IMR-90 (cell line): ENCODE measurements around the gene KIR3DL3. TPM values are rescaled to one million over a fixed set of nuclear protein-coding genes. Genes with fewer than 3 reads are reported as not detected.
"Not testable (repeated sequence)": the region's sequence is repeated elsewhere in the genome, so short reads cannot be mapped to it uniquely, and the experiment has no call there.

Experiments
- ATAC-seq: fragments of 200-7000 bp; cut with Tn5 transposase; 2 replicates; pipeline ENCODE4 v1.9.1; 2020; ENCODE audit warnings: low read depth, mild to moderate bottlenecking, moderate library complexity
- BruUV-seq: library from RNA; stranded (reverse); fragments of 400-500 nt; replicated peaks from 2 replicates; lab custom pipeline; 2021; lab: Mats Ljungman, UMichigan
- CTCF ChIA-PET: fragments of 300-600 bp; formaldehyde crosslinking; extraction: SDS; loops from one replicate; lab custom pipeline; 2021; ENCODE audit warnings: antibody characterized with exemption; lab: Yijun Ruan, JAX
- POLR2A ChIA-PET: fragments of 300-600 bp; sonication (Branson Sonifier 250); formaldehyde crosslinking; loops from one replicate; lab custom pipeline; 2022; ENCODE audit warnings: antibody characterized with exemption; ENCODE audit not compliant: unreplicated experiment; lab: Charles Lee
- DNase-seq: peaks from one replicate; pipeline ENCODE4 v3.0.0; 2013
- H2AFZ ChIP-seq: replicated peaks from 2 replicates; pipeline ENCODE3; 2013; ENCODE audit warnings: low read length, mild to moderate bottlenecking; ENCODE audit not compliant: poor library complexity
- H2AK5ac ChIP-seq: 2 replicates; pipeline ENCODE4 v1.6.1; 2013; ENCODE audit warnings: low read depth, low read length, inconsistent platforms
- H2AK9ac ChIP-seq: replicated peaks from 2 replicates; pipeline ENCODE3; 2013; ENCODE audit warnings: mild to moderate bottlenecking, low read depth, low read length, moderate library complexity; ENCODE audit not compliant: poor library complexity
- H2BK120ac ChIP-seq: 2 replicates; pipeline ENCODE4 v1.6.1; 2013; ENCODE audit warnings: low read depth, low read length, inconsistent platforms
- H2BK15ac ChIP-seq: 3 replicates; pipeline ENCODE4 v1.6.1; 2013; ENCODE audit warnings: low read depth, low read length, inconsistent platforms
- H2BK20ac ChIP-seq: 2 replicates; pipeline ENCODE4 v1.6.1; 2013; ENCODE audit warnings: low read depth, mild to moderate bottlenecking, inconsistent platforms, low read length, moderate library complexity
- H2BK5ac ChIP-seq: 2 replicates; pipeline ENCODE4 v1.6.1; 2013; ENCODE audit warnings: mild to moderate bottlenecking, low read depth, low read length, inconsistent platforms; ENCODE audit not compliant: poor library complexity, severe bottlenecking
- H3K14ac ChIP-seq: replicated peaks from 2 replicates; pipeline ENCODE4 v1.6.1; 2013; ENCODE audit warnings: low read depth, low read length, inconsistent platforms
- H3K18ac ChIP-seq: 2 replicates; pipeline ENCODE4 v1.6.1; 2013; ENCODE audit warnings: low read depth, low read length, control low read depth
- H3K23ac ChIP-seq: 2 replicates; pipeline ENCODE4 v1.6.1; 2013; ENCODE audit warnings: low read depth, low read length, inconsistent platforms
- H3K27ac ChIP-seq: 2 replicates; pipeline ENCODE4 v1.5.1; 2013; ENCODE audit warnings: mild to moderate bottlenecking, control low read depth, low read length; ENCODE audit not compliant: insufficient read depth
- H3K27me3 ChIP-seq: 2 replicates; pipeline ENCODE4 v1.6.1; 2013; ENCODE audit warnings: low read length; ENCODE audit not compliant: control insufficient read depth, insufficient read depth
- H3K36me3 ChIP-seq: 2 replicates; pipeline ENCODE4 v1.6.1; 2013; ENCODE audit warnings: low read length, mixed read lengths; ENCODE audit not compliant: control insufficient read depth, insufficient read depth
- H3K4ac ChIP-seq: 2 replicates; pipeline ENCODE4 v1.6.1; 2013; ENCODE audit warnings: low read depth, low read length, inconsistent platforms
- H3K4me1 ChIP-seq: 2 replicates; pipeline ENCODE4 v1.6.1; 2013; ENCODE audit warnings: low read length, mixed read lengths; ENCODE audit not compliant: control insufficient read depth, insufficient read depth
- H3K4me2 ChIP-seq: 2 replicates; pipeline ENCODE4 v1.6.1; 2013; ENCODE audit warnings: low read depth, mild to moderate bottlenecking, control low read depth, low read length, moderate library complexity
- H3K4me3 ChIP-seq: 2 replicates; pipeline ENCODE4 v1.5.1; 2013; ENCODE audit warnings: low read depth, mild to moderate bottlenecking, control low read depth, low read length, moderate library complexity; ENCODE audit not compliant: insufficient read depth
- H3K56ac ChIP-seq: 2 replicates; pipeline ENCODE4 v1.6.1; 2013; ENCODE audit warnings: low read length, inconsistent platforms; ENCODE audit not compliant: insufficient read depth; ENCODE audit errors: extremely low read depth
- H3K79me1 ChIP-seq, 2 experiments: 2 replicates each; pipeline ENCODE4 v1.6.1; 2013; ENCODE audit warnings: low read length in 2 of 2, inconsistent platforms in 1 of 2, low read depth in 1 of 2
- H3K9ac ChIP-seq: 2 replicates; pipeline ENCODE4 v1.6.1; 2013; ENCODE audit warnings: low read depth, low read length, control low read depth
- H3K9me1 ChIP-seq: 2 replicates; pipeline ENCODE4 v1.6.1; 2013; ENCODE audit warnings: low read length, inconsistent platforms; ENCODE audit not compliant: insufficient read depth
- H3K9me3 ChIP-seq: 2 replicates; pipeline ENCODE4 v1.6.1; 2013; ENCODE audit warnings: low read length; ENCODE audit not compliant: control insufficient read depth, insufficient read depth
- H4K20me1 ChIP-seq: 2 replicates; pipeline ENCODE4 v1.6.1; 2013; ENCODE audit warnings: low read length, inconsistent platforms; ENCODE audit not compliant: insufficient read depth
- H4K5ac ChIP-seq: 2 replicates; pipeline ENCODE4 v1.6.1; 2013; ENCODE audit warnings: mild to moderate bottlenecking, low read depth, low read length, control low read depth
- H4K8ac ChIP-seq, 2 experiments: 2 replicates each; pipeline ENCODE4 v1.6.1; 2013; ENCODE audit warnings: low read depth in 2 of 2, low read length in 2 of 2, control low read depth in 1 of 2, inconsistent platforms in 1 of 2
- H4K91ac ChIP-seq: 2 replicates; pipeline ENCODE4 v1.6.1; 2013; ENCODE audit warnings: low read depth, low read length, inconsistent platforms; ENCODE audit not compliant: insufficient read depth
- WGBS, 2 experiments: methylation state at CpG; one replicate each; pipeline versions ENCODE4 v1.1.5 to v1.1.7; 2013; ENCODE audit warnings: missing lambda C conversion rate in 2 of 2; ENCODE audit not compliant: insufficient read length in 1 of 2; ENCODE audit errors: extremely low coverage in 2 of 2; 5-methylcytosine and 5-hydroxymethylcytosine counted together
- dilution Hi-C: fragments of 300-500 bp; cut with HindIII; formaldehyde crosslinking; loops from one replicate; pipeline ENCODE4 v1.14.3; 2018; ENCODE audit warnings: low sequenced_read_pairs; ENCODE audit not compliant: unreplicated experiment
- in situ Hi-C: fragments of 300-500 bp; cut with MboI; formaldehyde crosslinking; loops from 3 replicates; pipeline ENCODE4 v1.14.3; 2019; ENCODE audit warnings: low sequenced_read_pairs, inconsistent platforms, mixed read lengths
- intact Hi-C: fragments of 100-400 bp; cut with micrococcal nuclease; formaldehyde crosslinking; loops from 2 replicates; pipeline ENCODE4 v1.10.0; 2022
- polyA plus RNA-seq, 3 experiments: library from polyadenylated mRNA; depleted of rRNA; stranded (reverse); fragments of >200 nt; gene quantifications; 2 replicates each; pipeline ENCODE4 v1.2.3, GENCODE V29; 2012; ENCODE audit warnings: low replicate concordance in 1 of 3
- total RNA-seq: library from RNA; depleted of rRNA; stranded (reverse); fragments of >200 nt; gene quantifications from 2 replicates; pipeline ENCODE4 v1.2.3, GENCODE V29; 2012

KIR3DL3 gene
- total and polyA plus RNA-seq, 2 of the 4 experiments (the other 2 are of a cell fraction) = not detected

DNA sequence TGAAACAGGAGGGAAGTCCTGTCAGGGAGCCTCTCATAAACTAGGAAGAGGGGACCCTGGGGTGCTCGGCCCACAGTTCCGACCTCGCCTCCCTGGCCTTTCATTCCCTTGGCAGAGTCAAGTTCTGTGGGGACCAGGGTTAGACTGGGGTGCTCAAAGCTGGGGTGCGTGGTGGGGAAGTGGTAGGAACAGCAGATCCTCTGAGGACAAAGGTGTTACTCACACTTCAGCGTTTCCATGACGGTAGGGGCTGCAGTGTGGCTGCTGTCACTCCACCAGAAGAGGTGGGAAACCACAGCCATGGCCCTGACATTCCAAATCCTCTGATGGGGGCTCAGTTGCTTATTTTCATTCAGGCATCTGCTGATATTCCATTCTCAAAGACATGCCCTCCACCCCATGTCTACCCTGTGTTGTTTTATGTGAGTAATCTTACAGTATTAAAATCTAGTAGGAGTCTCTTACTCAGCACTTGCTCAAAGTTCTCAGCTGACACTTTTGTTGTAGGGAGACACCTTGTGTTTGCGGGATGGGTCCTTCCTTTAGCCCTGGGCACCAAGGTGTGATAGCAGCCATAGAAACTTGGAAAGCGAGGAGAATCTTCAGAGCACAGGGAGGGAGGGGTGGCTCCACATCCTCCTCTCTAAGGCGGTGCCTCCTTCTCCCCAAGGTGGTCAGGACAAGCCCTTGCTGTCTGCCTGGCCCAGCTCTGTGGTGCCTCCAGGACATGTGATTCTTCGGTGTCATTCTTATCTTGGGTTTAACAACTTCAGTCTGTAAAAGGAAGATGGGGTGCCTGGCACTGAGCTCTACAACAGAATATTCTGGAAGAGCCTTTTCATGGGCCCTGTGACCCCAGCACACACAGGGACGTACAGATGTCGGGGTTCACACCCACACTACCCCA is 32.2 kb downstream of the KIR3DL3 start:
- H3K18ac ChIP-seq, H4K20me1 ChIP-seq, H2AK5ac ChIP-seq, H4K91ac ChIP-seq, intact Hi-C loops, H3K27me3 ChIP-seq, CTCF ChIA-PET, H3K36me3 ChIP-seq, H3K9me3 ChIP-seq, H3K4me1 ChIP-seq, H2AK9ac ChIP-seq, in situ Hi-C loops, H3K4me2 ChIP-seq, BruUV-seq, dilution Hi-C loops, H3K9me1 ChIP-seq, H3K23ac ChIP-seq, H4K8ac ChIP-seq, H3K4me3 ChIP-seq, H2BK20ac ChIP-seq, H3K27ac ChIP-seq, ATAC-seq, H3K4ac ChIP-seq, H2AFZ ChIP-seq, DNase-seq, H2BK5ac ChIP-seq, H2BK15ac ChIP-seq, H3K56ac ChIP-seq, H3K14ac ChIP-seq, H3K79me1 ChIP-seq, H3K9ac ChIP-seq, H4K5ac ChIP-seq, H2BK120ac ChIP-seq, POLR2A ChIA-PET: not testable (repeated sequence)
- WGBS, 2 experiments = no CpG with 5 or more reads among the region's 12 CpGs

- H3K27me3 ChIP-seq, H4K8ac ChIP-seq, H3K9me3 ChIP-seq, H4K5ac ChIP-seq, H3K14ac ChIP-seq, H3K23ac ChIP-seq, H3K4ac ChIP-seq, in situ Hi-C loops, dilution Hi-C loops, H3K4me3 ChIP-seq, H3K4me2 ChIP-seq, H3K56ac ChIP-seq, H3K18ac ChIP-seq, H2BK20ac ChIP-seq, POLR2A ChIA-PET, H2BK5ac ChIP-seq, H3K4me1 ChIP-seq, H2AK9ac ChIP-seq, H3K36me3 ChIP-seq, H2AFZ ChIP-seq, H4K20me1 ChIP-seq, DNase-seq, H3K79me1 ChIP-seq, H3K9me1 ChIP-seq, H3K27ac ChIP-seq, BruUV-seq, H3K9ac ChIP-seq, H2BK15ac ChIP-seq, H2AK5ac ChIP-seq, intact Hi-C loops, ATAC-seq, H2BK120ac ChIP-seq, CTCF ChIA-PET, H4K91ac ChIP-seq: not testable (repeated sequence)
- WGBS, 2 experiments = 0% methylated on average over 1 of the region's 6 CpGs; no CpG with 5 or more reads in 1 of the 2 experiments
Measured at GRCh38 chr19:54758577-54758976, 34.3 kb downstream of the KIR3DL3 start.
